ENCODE data around the gene GRIK2. TPM values are rescaled to one million over a fixed set of nuclear protein-coding genes. Genes with fewer than 3 reads are reported as not detected.

The GRIK2 gene
- total RNA-seq, 2 donors from 2014 or later, result 1.00 to 4.5 TPM

DNA sequence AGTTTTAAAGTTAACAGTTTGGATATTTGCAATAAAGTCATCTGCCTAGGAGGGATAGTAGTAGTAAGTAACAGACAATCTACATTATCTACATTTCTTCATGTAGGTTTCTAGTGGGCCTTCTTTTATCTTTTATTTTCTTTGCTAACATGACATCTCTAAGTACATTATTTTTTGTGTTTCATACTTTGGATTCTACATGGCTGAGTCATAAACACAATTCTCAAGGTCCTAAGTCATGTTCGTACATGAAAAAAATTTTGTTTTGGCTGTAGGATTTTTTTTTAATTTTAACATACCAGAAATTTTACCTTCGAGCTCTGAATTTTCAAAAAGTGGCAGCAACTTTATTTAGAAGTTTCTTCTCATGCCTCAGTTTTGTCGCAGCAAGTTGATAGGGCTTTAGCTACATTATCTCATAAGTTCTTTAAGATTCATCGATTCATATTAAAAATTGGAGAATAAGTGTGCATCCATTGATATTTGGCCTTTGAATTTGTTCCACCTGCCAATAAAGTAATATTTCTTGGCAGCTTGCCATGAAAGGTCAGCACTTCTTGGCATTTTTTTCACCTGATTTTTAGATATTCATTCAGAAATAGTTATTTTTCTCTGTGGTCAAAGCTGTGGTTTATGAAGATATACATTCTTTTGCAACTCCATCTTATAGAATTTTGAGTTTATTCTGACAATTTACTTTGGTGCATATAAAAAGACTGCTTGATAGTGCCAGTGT, 146.2 kb downstream of the GRIK2 start:
- H3K36me3 Mint-ChIP-seq (ENCODE audit: low read depth), result no peaks in the 10 kb centered on the region

DNA sequence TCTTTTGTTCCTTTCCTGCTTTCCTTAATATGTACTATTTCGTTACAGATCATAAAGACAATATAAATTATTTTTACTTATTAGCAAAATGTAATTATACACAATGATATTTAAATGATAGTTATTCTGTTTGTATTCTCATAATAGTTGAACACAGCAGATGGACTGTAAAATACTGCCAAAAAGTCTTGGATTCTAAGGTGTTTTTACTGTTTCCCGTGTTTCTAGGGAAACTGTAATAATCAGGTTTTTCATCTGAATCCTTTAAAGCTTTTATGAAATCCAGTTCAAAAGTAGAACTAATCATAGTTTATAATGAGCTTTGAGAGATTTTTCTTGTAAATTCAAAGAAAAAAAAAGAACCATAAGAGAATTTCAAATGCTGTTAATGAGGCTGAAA, 148.4 kb downstream of the GRIK2 start:
- 78% methylated on average over 1 of the region's 2 CpGs; no CpG with 5 or more reads in 1 of the 2 experiments for WGBS, 2 experiments (ENCODE audit: insufficient coverage in 1 of 2, insufficient read length in 1 of 2)
- Histone ChIP-seq H3K27me3 (ENCODE audit: control insufficient read depth, insufficient read depth, low read length, poor library complexity, severe bottlenecking) (no peaks in the 10 kb centered on the region), H3K27ac (ENCODE audit: low read depth, low read length) (no peak overlapping the region), H3K9me3 (ENCODE audit: control insufficient read depth, low read length) (no peaks in the 10 kb centered on the region), H3K4me1 (ENCODE audit: control insufficient read depth, insufficient read depth, low read length) (no peaks in the 10 kb centered on the region), H3K36me3 (ENCODE audit: control insufficient read depth, insufficient read depth, low read length) (no peaks in the 10 kb centered on the region), H3K9ac (ENCODE audit: extremely low read depth, low read length, poor library complexity, severe bottlenecking) (no peak overlapping the region), H3K4me3 (ENCODE audit: low read length) (no peak overlapping the region)
- Mint-ChIP-seq H3K36me3 (ENCODE audit: low read depth) (no peaks in the 10 kb centered on the region), H3K4me3 (no peak overlapping the region), H3K27me3 (ENCODE audit: insufficient read depth) (no peaks in the 10 kb centered on the region), H3K27ac (no peak overlapping the region), H3K4me1 (no peaks in the 10 kb centered on the region), H3K9me3 (peaks cover under 1% of the 10 kb centered on the region)
- TF ChIP-seq, protein P1, sequence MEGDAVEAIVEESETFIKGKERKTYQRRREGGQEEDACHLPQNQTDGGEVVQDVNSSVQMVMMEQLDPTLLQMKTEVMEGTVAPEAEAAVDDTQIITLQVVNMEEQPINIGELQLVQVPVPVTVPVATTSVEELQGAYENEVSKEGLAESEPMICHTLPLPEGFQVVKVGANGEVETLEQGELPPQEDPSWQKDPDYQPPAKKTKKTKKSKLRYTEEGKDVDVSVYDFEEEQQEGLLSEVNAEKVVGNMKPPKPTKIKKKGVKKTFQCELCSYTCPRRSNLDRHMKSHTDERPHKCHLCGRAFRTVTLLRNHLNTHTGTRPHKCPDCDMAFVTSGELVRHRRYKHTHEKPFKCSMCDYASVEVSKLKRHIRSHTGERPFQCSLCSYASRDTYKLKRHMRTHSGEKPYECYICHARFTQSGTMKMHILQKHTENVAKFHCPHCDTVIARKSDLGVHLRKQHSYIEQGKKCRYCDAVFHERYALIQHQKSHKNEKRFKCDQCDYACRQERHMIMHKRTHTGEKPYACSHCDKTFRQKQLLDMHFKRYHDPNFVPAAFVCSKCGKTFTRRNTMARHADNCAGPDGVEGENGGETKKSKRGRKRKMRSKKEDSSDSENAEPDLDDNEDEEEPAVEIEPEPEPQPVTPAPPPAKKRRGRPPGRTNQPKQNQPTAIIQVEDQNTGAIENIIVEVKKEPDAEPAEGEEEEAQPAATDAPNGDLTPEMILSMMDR (conservative IDR thresholded peaks at IDR 0.05), result no peak
- DNase-seq, result no peak

More for the DNA sequence above, 146.2 kb downstream of the GRIK2 start:
- TF ChIP-seq, protein P1 (conservative IDR thresholded peaks at IDR 0.05), result no peak
- Histone ChIP-seq H3K9me3 (ENCODE audit: control insufficient read depth, low read length) (no peaks in the 10 kb centered on the region), H3K9ac (ENCODE audit: extremely low read depth, low read length, poor library complexity, severe bottlenecking) (no peak overlapping the region), H3K4me1 (ENCODE audit: control insufficient read depth, insufficient read depth, low read length) (peaks cover 3% of the 10 kb centered on the region), H3K36me3 (ENCODE audit: control insufficient read depth, insufficient read depth, low read length) (no peaks in the 10 kb centered on the region), H3K4me3 (ENCODE audit: low read length) (no peak overlapping the region), H3K27me3 (ENCODE audit: control insufficient read depth, insufficient read depth, low read length, poor library complexity, severe bottlenecking) (no peaks in the 10 kb centered on the region), H3K27ac (ENCODE audit: low read depth, low read length) (no peak overlapping the region)
- Mint-ChIP-seq H3K27me3 (ENCODE audit: insufficient read depth) (no peaks in the 10 kb centered on the region), H3K4me3 (no peak overlapping the region), H3K27ac (no peak overlapping the region), H3K4me1 (peaks cover 11% of the 10 kb centered on the region), H3K9me3 (no peaks in the 10 kb centered on the region)
- 98% methylated on average over 4 of the region's 4 CpGs; no CpG with 5 or more reads in 1 of the 2 experiments for WGBS, 2 experiments (ENCODE audit: insufficient coverage in 1 of 2, insufficient read length in 1 of 2)
- DNase-seq, result no peak

DNA sequence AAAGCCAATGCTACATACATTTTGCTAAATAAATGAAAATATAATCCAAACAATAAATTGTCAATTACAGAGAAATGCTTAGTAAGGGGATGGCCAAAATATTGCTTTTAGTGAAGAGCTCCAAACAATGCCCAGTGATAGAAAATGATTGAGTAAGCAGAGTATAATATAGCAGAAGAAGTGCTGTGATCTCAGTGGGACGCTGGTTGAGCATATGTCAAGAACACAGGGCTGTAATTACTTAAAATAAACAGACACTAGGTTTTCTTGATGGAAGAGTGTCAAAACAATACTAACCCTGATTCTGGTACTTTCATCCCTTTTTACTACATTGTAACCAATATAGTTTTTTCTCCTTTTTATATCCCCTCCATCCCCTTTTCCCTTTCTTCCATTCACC, 150.3 kb downstream of the GRIK2 start:
- TF ChIP-seq, protein P1 (conservative IDR thresholded peaks at IDR 0.05), result no peak

More for the DNA sequence above, 150.3 kb downstream of the GRIK2 start:
- no peaks in the 10 kb centered on the region for H3K27me3 ChIP-seq (ENCODE audit: control insufficient read depth, insufficient read depth, low read length, poor library complexity, severe bottlenecking)
- H3K36me3 ChIP-seq (ENCODE audit: control insufficient read depth, insufficient read depth, low read length), result no peaks in the 10 kb centered on the region
- no peaks in the 10 kb centered on the region for H3K4me1 ChIP-seq (ENCODE audit: control insufficient read depth, insufficient read depth, low read length)
- H3K9me3 ChIP-seq (ENCODE audit: control insufficient read depth, low read length), result no peaks in the 10 kb centered on the region
- Mint-ChIP-seq H3K27me3 (ENCODE audit: insufficient read depth) (no peaks in the 10 kb centered on the region), H3K4me3 (no peak overlapping the region), H3K27ac (no peak overlapping the region), H3K4me1 (no peaks in the 10 kb centered on the region), H3K36me3 (ENCODE audit: low read depth) (no peaks in the 10 kb centered on the region), H3K9me3 (peaks cover 3% of the 10 kb centered on the region)
- no peak overlapping the region for H3K4me3 ChIP-seq (ENCODE audit: low read length)
- no peak for DNase-seq
- no peak overlapping the region for H3K27ac ChIP-seq (ENCODE audit: low read depth, low read length)
- no peak overlapping the region for H3K9ac ChIP-seq (ENCODE audit: extremely low read depth, low read length, poor library complexity, severe bottlenecking)
- WGBS, 2 experiments (ENCODE audit: insufficient coverage in 1 of 2, insufficient read length in 1 of 2), result 81% methylated on average over 1 of the region's 1 CpG; no CpG with 5 or more reads in 1 of the 2 experiments

Data from endodermal cell (in vitro differentiated cells).